ENCODE results near the gene BNC2.

BNC2 gene

DNA sequence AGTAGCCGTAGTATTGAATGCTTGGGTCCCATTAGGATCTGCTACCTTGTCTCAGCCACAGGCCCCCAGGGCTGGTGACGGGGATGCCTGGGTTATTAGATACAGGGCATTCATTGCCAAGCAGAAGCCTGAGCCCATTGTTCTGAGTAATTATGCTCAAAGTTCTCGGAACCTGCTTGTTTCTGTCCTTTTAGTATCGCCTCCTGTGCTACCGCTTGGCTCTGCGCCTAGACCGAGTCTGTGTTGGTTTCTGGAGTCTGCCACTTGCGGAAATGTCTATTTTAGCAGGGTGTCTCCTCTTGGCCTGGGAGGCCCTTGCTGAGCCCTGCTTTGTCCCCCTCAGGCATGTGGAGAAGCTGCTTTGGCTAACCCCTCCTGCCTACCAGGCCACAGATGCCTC is 506.1 kb downstream of the BNC2 start:
- TF ChIP-seq, protein P1, sequence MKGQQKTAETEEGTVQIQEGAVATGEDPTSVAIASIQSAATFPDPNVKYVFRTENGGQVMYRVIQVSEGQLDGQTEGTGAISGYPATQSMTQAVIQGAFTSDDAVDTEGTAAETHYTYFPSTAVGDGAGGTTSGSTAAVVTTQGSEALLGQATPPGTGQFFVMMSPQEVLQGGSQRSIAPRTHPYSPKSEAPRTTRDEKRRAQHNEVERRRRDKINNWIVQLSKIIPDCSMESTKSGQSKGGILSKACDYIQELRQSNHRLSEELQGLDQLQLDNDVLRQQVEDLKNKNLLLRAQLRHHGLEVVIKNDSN (IDR thresholded peaks at IDR 0.05) = no peak
- TF ChIP-seq RAD21 (IDR thresholded peaks at IDR 0.05; ENCODE audit: low read depth) (no peak), CEBPB (IDR thresholded peaks at IDR 0.05) (no peak), NFIC (IDR thresholded peaks at IDR 0.05) (no peak), CREB1 (IDR thresholded peaks at IDR 0.05; ENCODE audit: low read depth) (no peak), TEAD4 (IDR thresholded peaks at IDR 0.05) (no peak), ZBTB7A (IDR thresholded peaks at IDR 0.05; ENCODE audit: low read depth) (no peak), YY1 (IDR thresholded peaks at IDR 0.05; ENCODE audit: low read depth) (no peak), EGR1 (IDR thresholded peaks at IDR 0.05) (no peak), TAF1 (IDR thresholded peaks at IDR 0.05; ENCODE audit: low read depth) (no peak), TCF12 (IDR thresholded peaks at IDR 0.05; ENCODE audit: low read depth) (no peak), EP300 (IDR thresholded peaks at IDR 0.05; ENCODE audit: borderline replicate concordance) (no peak), FOXM1 (IDR thresholded peaks at IDR 0.05; ENCODE audit: borderline replicate concordance, low read depth) (no peak)
- TF ChIP-seq, protein P2, sequence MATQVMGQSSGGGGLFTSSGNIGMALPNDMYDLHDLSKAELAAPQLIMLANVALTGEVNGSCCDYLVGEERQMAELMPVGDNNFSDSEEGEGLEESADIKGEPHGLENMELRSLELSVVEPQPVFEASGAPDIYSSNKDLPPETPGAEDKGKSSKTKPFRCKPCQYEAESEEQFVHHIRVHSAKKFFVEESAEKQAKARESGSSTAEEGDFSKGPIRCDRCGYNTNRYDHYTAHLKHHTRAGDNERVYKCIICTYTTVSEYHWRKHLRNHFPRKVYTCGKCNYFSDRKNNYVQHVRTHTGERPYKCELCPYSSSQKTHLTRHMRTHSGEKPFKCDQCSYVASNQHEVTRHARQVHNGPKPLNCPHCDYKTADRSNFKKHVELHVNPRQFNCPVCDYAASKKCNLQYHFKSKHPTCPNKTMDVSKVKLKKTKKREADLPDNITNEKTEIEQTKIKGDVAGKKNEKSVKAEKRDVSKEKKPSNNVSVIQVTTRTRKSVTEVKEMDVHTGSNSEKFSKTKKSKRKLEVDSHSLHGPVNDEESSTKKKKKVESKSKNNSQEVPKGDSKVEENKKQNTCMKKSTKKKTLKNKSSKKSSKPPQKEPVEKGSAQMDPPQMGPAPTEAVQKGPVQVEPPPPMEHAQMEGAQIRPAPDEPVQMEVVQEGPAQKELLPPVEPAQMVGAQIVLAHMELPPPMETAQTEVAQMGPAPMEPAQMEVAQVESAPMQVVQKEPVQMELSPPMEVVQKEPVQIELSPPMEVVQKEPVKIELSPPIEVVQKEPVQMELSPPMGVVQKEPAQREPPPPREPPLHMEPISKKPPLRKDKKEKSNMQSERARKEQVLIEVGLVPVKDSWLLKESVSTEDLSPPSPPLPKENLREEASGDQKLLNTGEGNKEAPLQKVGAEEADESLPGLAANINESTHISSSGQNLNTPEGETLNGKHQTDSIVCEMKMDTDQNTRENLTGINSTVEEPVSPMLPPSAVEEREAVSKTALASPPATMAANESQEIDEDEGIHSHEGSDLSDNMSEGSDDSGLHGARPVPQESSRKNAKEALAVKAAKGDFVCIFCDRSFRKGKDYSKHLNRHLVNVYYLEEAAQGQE (IDR thresholded peaks at IDR 0.05; ENCODE audit: low read depth) = no peak
- TF ChIP-seq, protein P3, sequence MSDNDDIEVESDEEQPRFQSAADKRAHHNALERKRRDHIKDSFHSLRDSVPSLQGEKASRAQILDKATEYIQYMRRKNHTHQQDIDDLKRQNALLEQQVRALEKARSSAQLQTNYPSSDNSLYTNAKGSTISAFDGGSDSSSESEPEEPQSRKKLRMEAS (IDR thresholded peaks at IDR 0.05) = no peak

DNA sequence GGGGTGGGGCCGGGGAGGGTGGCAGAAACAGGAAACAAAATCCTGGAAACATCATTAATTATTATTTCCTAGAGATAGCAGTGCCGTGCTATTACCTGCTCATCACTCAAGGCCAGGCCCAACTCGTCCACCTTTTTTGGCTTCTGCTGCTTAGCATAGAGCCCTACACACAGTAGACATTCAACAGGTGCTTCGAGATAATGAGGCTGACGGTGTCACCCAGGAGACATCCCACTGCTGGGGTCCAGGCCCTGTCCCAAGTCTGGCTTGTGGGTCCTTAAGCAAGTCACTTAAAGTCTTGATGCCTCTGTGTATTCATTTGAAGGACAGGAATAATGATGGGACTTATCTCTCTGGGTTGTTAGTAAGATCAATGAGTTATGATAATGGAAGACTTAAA is 506.6 kb downstream of the BNC2 start:
- TF ChIP-seq EGR1 (IDR thresholded peaks at IDR 0.05) (no peak), FOXM1 (IDR thresholded peaks at IDR 0.05; ENCODE audit: borderline replicate concordance, low read depth) (no peak), EP300 (IDR thresholded peaks at IDR 0.05; ENCODE audit: borderline replicate concordance) (no peak), CREB1 (IDR thresholded peaks at IDR 0.05; ENCODE audit: low read depth) (no peak), TEAD4 (IDR thresholded peaks at IDR 0.05) (no peak), CEBPB (IDR thresholded peaks at IDR 0.05) (no peak), NFIC (IDR thresholded peaks at IDR 0.05) (no peak), TAF1 (IDR thresholded peaks at IDR 0.05; ENCODE audit: low read depth) (no peak), TCF12 (IDR thresholded peaks at IDR 0.05; ENCODE audit: low read depth) (no peak), RAD21 (IDR thresholded peaks at IDR 0.05; ENCODE audit: low read depth) (no peak), ZBTB7A (IDR thresholded peaks at IDR 0.05; ENCODE audit: low read depth) (no peak), YY1 (IDR thresholded peaks at IDR 0.05; ENCODE audit: low read depth) (no peak)
- TF ChIP-seq, protein P2 (IDR thresholded peaks at IDR 0.05; ENCODE audit: low read depth) = no peak
- TF ChIP-seq, protein P1 (IDR thresholded peaks at IDR 0.05) = no peak
- TF ChIP-seq, protein P3 (IDR thresholded peaks at IDR 0.05) = no peak

DNA sequence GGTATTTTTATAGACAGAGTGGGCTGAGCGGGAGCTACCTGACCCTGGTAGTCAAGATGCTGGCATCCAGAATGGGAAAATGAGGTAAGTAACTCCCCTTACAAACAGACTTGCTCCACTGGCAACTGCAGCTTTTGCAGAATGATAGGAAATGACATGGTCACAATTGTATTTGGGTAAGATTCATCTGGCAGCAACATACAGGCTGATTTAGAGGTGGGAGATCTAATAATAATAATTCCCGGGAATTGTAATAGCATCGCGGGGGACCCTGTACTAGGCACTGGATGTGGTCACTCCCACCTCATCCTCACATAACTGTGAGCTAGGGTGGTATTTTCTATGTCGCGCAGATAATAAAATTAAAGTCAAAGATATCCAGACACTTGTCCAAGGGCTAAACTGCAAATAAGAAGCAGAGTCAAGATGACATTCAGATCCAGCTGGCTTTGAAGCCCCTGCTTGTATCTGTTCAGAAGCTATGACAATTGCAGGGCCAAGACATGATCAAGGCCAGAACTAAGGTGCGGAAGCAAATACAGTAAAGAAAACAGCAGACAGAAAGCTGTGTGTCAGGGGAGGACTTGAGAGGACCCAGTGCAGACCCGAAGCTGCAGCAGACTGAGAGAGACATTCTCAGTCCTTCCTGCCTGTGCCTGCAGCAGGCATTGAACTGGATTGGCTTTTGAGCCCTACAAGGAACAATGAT is 507.2 kb downstream of the BNC2 start:
- TF ChIP-seq, protein P3 (IDR thresholded peaks at IDR 0.05) = no peak
- TF ChIP-seq EGR1 (IDR thresholded peaks at IDR 0.05) (no peak), CEBPB (IDR thresholded peaks at IDR 0.05) (no peak), TCF12 (IDR thresholded peaks at IDR 0.05; ENCODE audit: low read depth) (no peak), TAF1 (IDR thresholded peaks at IDR 0.05; ENCODE audit: low read depth) (no peak), YY1 (IDR thresholded peaks at IDR 0.05; ENCODE audit: low read depth) (no peak), ZBTB7A (IDR thresholded peaks at IDR 0.05; ENCODE audit: low read depth) (no peak), EP300 (IDR thresholded peaks at IDR 0.05; ENCODE audit: borderline replicate concordance) (no peak), RAD21 (IDR thresholded peaks at IDR 0.05; ENCODE audit: low read depth) (no peak), TEAD4 (IDR thresholded peaks at IDR 0.05) (no peak), FOXM1 (IDR thresholded peaks at IDR 0.05; ENCODE audit: borderline replicate concordance, low read depth) (no peak), NFIC (IDR thresholded peaks at IDR 0.05) (no peak)
- TF ChIP-seq, protein P2 (IDR thresholded peaks at IDR 0.05; ENCODE audit: low read depth) = no peak

All from Ishikawa (cell line).